ENCODE data around the gene ITGB7.

DNA sequence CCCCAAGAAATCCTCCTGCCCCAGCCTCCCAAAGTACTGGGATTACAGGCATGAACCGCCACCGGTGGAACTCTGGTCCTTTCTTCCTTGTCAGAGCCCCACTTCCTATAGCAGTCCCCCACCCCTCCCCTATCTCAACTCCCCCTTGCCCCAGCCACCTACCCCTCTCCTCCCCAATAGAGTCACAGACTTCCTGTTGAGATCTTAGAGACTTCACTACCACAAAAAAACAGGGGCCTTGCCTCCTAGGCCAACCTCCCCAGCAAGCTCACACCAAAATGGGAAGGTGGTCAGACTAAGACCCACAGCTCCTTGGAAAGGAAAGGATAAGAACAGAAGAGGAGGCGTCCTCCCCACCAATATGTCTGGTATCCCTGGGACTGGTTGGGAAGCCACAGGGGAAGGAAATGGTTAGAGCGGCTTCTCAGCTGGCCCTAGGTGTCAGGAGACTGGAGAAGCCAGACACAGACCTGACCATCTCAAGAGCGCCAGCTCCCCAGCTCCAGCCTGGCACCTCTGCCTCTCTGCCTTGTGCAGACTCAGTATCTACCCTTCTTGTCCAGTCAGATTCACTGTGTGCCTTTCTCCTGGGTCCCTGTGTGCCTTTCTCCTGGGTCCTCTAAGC is 8.5 kb downstream of the ITGB7 start:
- TF ChIP-seq POLR2AphosphoS5 (IDR thresholded peaks at IDR 0.05; ENCODE audit: low read depth, low read length) (no peak), TAF1 (IDR thresholded peaks at IDR 0.05; ENCODE audit: low read depth, low read length) (no peak)

All from GM12891 (cell line).